Measurements from ENCODE around the gene HNRNPM. TPM values are rescaled to one million over a fixed set of nuclear protein-coding genes. Genes with fewer than 3 reads are reported as not detected.

HNRNPM gene
- total RNA-seq, 1 donor, result 174 TPM

DNA sequence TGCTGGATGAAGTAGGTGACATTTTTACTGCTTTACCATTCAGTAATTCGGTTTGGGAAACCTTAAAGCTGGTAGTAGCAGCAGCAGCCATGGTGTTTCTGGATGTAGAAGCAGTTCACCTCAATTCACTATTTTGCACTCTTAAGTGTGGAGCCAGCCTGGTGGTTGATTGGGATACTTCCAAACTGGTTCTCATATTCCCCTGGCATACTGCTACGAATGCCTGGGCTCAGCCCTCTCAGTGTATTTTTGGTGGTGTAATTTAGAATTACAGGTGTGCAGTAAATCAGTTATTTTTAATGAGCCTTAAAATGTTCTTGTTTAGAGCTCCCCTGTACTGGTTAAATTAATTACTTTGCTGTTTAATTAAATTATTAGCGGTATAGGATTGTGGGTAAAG is 12.4 kb downstream of the HNRNPM start:
- no peak for DNase-seq (ENCODE audit: low read depth in 2 of 3, low spot score in 2 of 3)

DNA sequence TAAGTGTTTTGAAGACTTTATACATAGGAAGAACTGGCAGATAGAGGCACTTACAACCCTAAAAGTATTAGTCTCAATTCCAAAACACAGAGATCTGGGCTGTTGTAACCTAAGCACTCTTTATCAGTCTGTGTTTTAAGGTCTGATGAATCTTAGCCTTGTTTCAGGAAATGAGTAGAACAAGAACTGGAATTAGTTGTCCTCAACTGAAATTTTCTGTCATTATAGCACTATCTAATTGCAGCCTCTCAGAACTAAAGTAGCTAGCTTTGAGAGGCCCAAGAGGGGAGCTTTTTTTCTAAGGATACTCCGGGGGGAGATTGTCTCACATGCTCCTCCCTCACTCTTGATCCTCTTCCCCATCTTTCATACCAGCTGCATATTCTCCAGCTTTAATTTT is 13.1 kb downstream of the HNRNPM start:
- no peak for DNase-seq (ENCODE audit: low read depth in 2 of 3, low spot score in 2 of 3)

DNA sequence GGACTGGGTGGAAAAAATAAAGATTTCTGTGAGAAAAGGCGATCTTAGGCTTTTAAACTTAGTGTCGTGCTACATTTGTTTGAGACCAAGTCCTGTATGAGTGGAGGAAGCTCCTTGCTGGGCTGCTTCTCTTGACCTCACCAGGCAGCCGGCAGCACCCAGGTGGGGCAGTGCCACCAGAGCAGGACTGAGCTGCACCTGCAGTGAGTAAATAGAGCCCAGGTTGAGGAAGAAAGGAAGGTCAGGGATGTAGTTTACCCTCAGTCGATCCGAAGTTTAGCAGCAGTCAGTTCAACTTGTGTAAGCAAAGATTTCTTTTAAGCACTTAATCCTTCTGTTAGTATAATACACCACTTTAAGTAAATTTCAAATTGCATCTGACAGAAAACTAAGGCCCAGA is 13.6 kb downstream of the HNRNPM start:
- DNase-seq (ENCODE audit: low read depth in 2 of 3, low spot score in 2 of 3), result no peak

DNA sequence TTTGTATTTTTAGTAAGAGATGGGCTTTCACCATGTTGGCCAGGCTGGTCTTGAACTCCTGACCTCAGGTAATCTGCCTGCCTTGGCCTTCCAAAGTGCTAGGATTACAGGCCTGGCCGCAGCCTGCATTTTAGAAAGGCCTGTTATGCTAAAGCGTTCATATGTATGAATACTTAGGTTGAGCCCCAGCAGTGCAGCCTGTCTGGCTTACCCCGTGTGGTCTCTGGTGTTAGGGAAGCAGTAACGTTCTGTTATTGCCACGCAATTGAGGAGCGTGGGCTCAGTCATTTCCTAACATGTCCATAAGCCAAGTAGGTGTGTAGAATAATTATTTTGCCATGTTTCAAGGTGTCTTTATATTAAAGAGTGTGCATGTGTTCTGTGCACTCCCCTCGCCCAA is 14.3 kb downstream of the HNRNPM start:
- no peak for DNase-seq (ENCODE audit: low read depth in 2 of 3, low spot score in 2 of 3)

DNA sequence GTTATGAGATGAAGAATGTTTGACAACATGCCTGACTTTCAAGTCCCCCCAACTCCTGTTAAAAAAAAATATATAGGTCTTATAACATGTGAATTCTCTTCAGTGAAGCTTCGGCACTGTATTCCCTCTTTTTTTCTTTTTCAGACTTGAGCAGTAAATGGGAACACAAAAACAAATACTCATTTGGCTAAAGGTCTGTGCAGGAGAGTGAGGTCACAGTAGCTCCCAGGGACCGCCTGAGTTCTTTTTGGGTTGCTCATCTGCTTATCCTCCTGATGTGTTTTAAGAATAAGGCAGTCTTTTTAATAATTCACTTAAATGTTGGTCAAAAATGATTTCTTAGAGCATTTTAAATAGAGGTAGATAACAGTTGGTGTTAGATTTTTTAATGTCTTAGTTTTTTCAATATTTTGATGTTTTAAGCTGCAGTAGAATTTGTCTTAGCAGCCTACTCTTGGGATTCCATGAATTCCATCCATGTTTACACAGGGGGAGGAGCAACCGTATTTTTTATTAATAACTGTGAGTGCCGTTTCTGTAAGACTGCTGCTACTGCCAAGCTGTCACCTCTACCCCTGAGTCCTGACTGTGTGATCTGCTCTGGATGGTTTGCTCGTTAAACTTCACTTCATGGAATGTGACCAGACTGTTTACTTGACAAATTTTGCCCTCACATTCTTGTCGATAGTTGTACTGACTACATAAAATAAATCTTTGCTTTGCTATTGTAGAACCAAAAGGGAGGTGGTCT is 14.9 kb downstream of the HNRNPM start:
- DNase-seq (ENCODE audit: low read depth in 2 of 3, low spot score in 2 of 3), result no peak

DNA sequence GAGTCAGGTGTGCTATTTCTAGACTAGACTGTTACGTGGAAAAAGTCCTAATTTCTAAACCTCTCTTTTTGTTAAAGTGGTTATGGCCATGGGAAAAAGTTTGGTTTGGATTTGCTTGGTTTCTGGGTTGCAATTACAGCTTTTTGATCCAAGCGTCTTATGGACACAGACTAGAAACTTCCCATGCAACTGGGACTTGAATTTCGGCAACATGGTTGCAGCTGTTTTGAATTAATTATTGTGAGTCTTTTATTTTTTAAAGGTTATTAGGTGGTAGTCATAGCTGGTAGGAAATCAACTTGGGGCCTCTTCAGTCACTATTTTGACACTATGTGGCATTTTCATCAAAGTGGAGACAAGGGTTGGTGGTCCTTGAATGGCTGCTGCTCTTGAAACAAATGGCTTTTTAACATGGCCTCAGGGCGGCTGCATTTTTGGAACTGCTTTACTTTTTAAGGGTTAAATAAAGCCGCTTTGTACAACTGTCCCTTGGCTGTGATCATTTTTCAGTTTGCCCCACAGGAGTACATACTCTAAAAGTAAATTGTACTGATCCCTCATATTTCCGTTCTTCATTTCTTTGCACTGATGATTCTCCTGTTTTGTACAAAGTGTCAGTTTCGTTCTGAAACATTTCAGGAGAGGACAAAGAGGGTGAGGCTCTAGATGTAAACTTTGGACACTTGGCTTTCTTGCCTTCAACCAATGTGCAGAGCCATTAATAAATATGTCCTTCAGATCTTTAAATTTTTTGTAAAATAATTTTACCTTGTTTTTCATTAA is 15.9 kb downstream of the HNRNPM start:
- no peak for DNase-seq (ENCODE audit: low read depth in 2 of 3, low spot score in 2 of 3)

DNA sequence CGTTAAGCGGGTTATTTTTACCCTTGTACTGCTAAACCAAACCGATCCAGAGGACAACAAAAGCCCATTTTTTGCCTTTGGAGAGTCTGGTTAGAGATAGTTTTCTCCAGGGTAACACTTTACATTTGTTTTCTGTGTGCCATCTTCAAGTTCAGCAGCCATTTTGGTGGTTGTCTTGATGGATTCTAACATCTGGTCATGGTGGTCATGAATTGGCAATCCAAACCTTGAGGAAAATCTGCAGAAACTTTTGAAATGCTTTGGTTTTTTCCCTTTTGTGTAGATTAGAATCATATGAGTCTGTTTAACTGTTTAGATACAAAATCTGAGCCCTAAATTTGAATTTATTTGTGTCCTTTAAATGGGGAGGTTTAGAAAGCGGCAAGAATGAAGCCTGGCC is 16.6 kb downstream of the HNRNPM start:
- DNase-seq (ENCODE audit: low read depth in 2 of 3, low spot score in 2 of 3), result no peak

DNA sequence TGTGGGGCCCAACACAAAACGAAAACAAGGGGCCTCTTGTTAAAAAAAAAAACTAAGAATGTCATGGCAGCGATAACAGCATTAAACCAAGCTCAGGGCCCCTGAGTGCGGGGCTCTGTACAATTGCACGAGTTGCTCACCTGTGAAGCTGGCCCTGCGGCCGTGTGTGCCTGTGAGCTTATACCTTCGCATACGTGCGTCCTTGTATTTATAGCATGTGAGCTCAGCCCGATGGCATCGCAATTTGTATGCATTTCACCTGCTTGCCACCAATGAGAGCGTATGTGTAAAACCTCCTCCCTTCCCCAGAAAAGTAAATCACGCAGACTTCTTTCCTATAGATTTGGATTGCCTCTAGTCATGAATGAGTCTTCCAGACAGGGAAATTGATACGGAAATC is 17.1 kb downstream of the HNRNPM start:
- no peak for DNase-seq (ENCODE audit: low read depth in 2 of 3, low spot score in 2 of 3)

DNA sequence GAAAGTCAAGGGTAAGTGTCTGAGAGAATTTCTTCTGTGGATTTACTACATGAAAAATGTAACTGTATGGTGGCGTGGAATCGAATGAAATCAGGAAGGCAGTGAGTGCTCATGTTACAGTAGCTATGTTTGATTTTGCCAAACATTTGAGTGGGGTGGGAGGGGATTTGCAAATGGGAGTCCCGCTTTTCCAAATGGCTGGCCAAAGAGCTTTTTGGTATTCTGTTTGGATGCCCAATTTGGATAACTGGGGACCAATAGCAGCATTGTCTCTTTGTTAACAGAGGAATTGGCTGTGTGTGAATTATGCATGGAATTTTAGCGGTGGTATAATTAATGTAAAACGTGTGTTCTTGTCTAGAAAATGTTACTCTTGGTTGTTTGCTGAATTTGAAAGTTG is 17.8 kb downstream of the HNRNPM start:
- no peak for DNase-seq (ENCODE audit: low read depth in 2 of 3, low spot score in 2 of 3)

DNA sequence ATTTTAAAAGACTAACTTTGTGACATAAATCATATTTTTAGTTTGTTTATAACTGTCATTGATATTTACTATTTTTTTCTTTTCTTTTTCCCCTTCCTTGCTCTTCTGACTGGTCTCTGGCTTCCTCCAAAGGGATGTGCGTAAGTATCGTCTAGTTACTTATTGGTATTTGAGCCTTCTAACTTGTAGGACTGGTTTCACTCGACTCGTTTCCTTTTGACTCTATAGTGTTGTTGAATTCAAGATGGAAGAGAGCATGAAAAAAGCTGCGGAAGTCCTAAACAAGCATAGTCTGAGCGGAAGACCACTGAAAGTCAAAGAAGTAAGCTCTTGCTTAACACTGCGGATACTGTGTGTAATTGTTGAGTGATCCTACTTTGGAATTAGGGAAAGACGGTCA is 18.6 kb downstream of the HNRNPM start:
- no peak for DNase-seq (ENCODE audit: low read depth in 2 of 3, low spot score in 2 of 3)

DNA sequence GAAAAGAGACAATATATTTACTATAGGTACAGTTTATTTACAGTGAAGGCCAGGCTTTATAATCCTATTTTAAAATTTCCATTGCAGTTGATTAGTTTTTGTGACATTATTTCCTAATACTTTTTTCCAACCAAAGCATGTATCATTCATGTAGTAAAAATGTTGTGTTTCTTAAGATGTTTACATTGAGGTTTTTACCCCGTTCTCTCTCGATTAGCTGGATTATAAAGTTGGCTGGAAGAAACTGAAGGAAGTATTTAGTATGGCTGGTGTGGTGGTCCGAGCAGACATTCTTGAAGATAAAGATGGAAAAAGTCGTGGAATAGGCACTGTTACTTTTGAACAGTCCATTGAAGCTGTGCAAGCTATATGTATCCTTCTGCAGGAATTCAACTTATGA is 21.2 kb downstream of the HNRNPM start:
- DNase-seq (ENCODE audit: low read depth in 2 of 3, low spot score in 2 of 3), result no peak

DNA sequence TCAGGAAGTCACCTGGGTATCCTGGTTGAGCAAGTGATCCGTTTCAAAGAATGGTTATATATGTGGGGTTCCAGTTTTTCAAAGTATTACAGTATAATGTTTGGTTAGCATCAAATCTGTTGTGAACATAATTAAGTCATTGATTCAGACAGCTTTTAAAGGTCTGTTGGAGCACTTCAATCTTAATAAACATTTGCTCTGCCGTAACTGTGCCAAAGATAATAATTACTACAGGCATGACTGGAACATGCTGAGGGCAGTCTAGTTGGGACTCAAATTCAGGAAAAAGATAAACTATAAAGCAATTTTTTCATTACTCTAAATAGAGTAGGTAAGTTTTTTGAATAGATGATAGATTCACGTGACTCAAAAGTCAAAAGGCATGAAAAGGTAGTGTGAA is 23.3 kb downstream of the HNRNPM start:
- DNase-seq (ENCODE audit: low read depth in 2 of 3, low spot score in 2 of 3), result no peak

DNA sequence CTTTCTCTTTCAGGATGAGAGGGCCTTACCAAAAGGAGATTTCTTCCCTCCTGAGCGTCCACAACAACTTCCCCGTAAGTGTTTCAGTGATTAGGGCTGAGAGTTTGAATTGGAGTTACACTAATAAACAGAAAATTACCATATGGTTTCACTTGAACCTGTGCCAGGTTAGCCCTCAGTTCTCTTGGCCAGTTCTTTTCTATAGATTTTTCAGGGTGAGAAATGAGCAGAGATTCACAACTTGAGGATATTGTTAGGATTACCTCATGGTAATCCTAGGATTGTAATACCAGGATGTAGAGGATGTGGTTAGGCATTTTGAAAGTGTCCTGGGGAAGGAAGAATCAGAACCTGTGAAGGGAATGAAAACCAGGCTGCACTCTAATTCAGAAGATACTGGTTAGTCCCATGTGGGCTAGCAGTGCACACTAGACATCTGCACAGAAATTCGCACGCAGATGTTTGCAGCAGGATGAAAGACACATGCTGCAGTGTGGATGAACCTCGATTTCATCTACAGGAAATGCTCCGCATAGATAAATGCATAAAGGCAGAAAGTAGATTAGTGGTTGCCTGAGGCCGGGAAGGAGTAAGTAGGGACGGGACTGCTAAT is 24.1 kb downstream of the HNRNPM start:
- no peak for DNase-seq (ENCODE audit: low read depth in 2 of 3, low spot score in 2 of 3)

DNA sequence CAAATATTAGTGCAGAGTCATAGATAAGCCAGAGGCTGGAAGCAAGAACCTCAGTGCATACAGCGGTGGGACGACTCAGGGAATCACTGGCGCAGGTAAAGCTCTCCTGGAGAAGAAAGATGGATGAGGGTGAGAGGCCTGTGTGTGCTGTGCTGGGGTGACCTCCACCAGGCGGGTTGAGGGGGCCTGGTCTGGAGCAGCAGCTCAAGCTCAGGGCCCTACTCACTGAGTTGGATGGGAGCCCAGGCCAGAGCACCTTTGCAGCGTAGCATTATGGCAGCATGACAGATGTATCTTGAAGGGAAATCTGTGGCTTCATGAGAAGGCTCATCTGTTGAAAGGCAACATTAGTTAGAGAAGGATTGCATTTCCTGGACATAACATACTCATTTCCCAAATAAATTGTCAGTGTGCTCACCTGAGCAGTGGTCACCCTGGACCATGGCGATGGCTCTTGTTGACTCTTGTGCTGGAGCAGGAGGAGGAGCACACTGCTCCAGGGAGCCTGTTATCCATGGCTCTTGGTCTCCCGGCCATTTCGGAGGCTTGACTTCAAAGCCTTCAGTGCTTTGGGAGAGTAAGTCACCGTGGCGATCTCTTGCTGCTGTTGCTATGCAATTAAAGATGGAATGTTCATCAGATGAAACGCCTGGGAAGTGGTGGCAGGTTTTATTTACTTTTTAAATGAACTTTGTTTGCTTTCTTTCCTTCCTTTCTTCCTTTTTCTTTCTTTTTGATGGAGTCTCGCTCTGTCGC is 25.0 kb downstream of the HNRNPM start:
- no peak for DNase-seq (ENCODE audit: low read depth in 2 of 3, low spot score in 2 of 3)

DNA sequence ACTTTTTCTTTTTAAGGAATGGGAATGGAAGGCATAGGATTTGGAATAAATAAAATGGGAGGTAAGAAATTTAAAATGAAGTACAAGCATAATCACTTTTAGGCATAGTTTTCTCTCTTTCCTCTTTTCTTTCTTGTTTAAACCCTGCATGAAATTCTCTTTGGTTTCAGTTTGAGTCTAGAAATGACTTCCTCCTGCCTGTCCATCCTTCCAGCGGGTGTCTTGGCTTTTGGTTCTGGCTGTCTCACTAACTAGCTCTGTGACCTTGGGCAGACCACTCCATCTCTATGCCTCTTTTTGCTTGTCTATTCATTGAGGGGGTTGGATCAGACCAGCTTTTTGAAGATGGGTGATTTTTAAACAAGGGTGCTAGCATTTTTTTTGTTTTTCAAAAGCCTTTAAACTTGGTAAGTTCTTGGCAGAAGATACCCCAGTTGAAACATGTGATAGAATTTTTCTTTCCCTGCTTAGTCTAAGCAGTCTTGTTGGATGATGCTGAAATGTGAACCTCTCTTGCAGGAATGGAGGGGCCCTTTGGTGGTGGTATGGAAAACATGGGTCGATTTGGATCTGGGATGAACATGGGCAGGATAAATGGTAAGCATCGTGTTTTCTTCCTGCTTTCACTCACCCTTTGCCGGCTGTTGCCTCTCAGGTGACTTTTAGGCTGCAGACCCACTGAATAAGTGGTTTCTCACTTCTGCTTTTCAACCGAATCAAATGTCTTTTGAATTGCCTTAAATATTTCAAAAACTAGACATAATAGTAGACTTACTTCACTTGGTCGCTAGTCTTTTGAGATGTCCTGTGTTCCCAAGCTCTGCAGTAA is 29.1 kb downstream of the HNRNPM start:
- peak in 1 of 3 donors; percentile 39 for DNase-seq (ENCODE audit: low read depth in 2 of 3, low spot score in 2 of 3)

DNA sequence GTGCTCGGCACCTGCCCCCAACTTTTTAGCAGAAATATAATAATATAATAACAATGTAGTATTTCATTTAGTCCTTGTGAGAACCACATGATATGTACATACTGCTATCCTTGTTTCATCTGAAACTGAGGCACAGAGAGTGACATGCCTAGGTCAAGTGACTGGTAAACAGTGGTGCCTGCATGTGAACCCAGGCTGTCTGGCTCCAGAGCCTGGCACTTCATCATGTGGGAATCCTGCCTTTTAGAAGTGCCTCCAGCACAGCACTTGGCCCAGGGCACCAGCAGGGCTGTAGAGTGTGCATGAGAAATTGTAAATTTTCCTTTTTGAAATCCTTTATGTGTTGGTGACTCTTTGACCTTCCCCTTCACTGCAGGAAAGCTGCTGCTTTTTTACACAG is 30.2 kb downstream of the HNRNPM start:
- no peak for DNase-seq (ENCODE audit: low read depth in 2 of 3, low spot score in 2 of 3)

DNA sequence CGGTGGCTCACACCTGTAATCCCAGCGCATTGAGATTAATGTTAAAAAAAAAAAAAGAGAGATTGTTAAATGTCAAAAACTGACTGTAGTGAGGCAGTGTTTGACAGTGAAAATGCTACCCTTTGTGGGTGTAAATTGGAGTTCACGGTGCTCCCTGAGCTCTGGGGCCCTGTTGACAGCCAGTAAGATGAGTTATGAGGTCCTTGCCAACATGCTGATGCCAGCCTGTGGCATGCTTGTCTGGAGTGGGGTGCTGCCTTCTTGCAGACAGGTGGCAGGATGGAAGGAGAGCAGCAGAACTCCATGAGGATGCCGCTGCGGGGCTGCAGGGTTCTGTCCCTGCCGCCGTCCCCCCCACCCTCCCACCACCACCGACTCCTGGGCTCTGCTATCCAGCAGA is 31.7 kb downstream of the HNRNPM start:
- no peak for DNase-seq (ENCODE audit: low read depth in 2 of 3, low spot score in 2 of 3)

DNA sequence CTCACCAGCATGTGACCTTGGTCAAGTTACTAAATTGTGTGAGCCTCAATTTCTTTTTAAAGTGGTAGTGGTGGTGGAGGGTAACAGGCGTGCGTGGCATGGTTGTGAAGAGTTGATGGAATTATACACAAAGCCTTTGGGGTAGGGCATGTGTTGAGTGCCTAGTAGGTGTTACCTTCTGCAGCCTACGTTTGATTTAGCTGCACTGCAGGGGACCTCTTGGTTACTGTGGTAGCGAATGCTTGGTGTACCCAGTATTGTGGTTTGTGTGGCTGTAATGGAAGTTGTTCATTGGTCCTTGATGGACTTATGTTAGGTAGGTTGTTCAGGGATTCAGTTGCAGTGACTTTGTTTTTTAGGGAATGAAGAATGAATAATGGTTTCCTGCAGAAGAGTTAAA is 33.1 kb downstream of the HNRNPM start:
- DNase-seq (ENCODE audit: low read depth in 2 of 3, low spot score in 2 of 3), result no peak

DNA sequence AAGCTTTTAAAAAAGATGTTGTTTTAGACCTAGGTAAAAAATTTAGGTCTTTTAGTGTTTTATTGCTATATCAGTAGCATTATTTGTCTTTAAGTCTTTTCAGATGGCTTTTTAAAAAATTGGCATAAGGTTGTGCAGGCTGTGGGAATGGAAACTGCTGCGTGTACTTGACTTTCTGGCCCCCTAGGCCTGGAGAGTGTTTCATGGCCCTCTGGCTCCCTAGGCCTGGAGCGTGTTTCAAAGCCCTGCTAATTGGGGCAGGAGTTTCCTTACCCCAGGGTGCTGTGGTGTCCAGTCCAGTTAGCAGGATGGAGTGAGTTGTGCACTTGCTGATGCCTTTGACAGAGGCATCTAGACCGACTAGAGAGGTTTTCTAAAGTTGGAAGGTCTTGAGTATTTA is 33.8 kb downstream of the HNRNPM start:
- DNase-seq (ENCODE audit: low read depth in 2 of 3, low spot score in 2 of 3), result no peak

DNA sequence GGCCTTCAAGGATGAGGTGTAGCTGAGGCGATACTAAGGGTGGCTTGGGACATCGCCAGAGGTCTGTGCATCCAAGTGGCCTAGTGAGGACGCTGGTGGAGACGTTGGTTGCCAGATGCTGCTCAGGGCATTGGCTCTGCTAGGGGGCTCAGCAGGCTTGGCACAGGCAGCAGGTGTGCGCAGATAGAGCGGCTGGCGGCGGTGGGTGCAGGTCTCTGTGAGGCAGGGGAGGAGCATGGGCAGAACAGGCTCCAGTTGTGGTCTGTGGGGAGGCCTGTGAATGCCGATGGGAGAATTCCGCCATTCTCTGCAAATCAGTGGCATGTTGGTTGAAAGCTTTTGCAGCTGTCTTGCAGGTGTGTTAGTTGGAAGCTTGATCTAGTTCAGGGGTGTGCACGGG is 36.4 kb downstream of the HNRNPM start:
- no peak for DNase-seq (ENCODE audit: low read depth in 2 of 3, low spot score in 2 of 3)

All from hematopoietic multipotent progenitor cell (in vitro differentiated cells).